ENCODE results near the gene CHI3L2. TPM values are rescaled to one million over a fixed set of nuclear protein-coding genes. Genes with fewer than 3 reads are reported as not detected.

CHI3L2 gene
- polyA plus RNA-seq, 1 donor: 0.20 TPM

Other genes starting within 250 kb of the CHI3L2 start
- gene DRAM2, start 87.6 kb upstream of the CHI3L2 start, polyA plus RNA-seq (ENCODE audit: insufficient read length): 80.6 TPM
- 59.0 TPM for gene CEPT1, start 87.5 kb upstream of the CHI3L2 start, polyA plus RNA-seq (ENCODE audit: insufficient read length)
- 18.9 TPM for gene DENND2D, start 27.1 kb upstream of the CHI3L2 start, polyA plus RNA-seq (ENCODE audit: insufficient read length)
- not detected for gene CHIA, start 63.1 kb downstream of the CHI3L2 start, polyA plus RNA-seq (ENCODE audit: insufficient read length)
- 5.9 TPM for gene OVGP1, start 200.0 kb downstream of the CHI3L2 start, polyA plus RNA-seq (ENCODE audit: insufficient read length)
- 40.2 TPM for gene WDR77, start 221.5 kb downstream of the CHI3L2 start, polyA plus RNA-seq (ENCODE audit: insufficient read length)
- gene ATP5PB, start 221.8 kb downstream of the CHI3L2 start, polyA plus RNA-seq (ENCODE audit: insufficient read length): 379 TPM
- 6.3 TPM for gene C1orf162, start 246.3 kb downstream of the CHI3L2 start, polyA plus RNA-seq (ENCODE audit: insufficient read length)